ENCODE measurements around the gene TFAP2E.

The TFAP2E gene

GRCh38 chr1:35573198-35574124 lies at the start of gene TFAP2E:
Gene TFAP2E (plus strand): TSS chr1:35573314. CDS start chr1:35573578, 264 bp downstream.
- no peak for DNase-seq (ENCODE audit: low read depth)

- no peak for DNase-seq (ENCODE audit: low read depth)
These were observed 49.0 kb upstream of the TFAP2E start for GRCh38 chr1:35524106-35524505.

GRCh38 chr1:35530168-35530567 lies 42.9 kb upstream of the TFAP2E start:
- no peak for DNase-seq (ENCODE audit: low read depth)

GRCh38 chr1:35530946-35531345 lies 42.2 kb upstream of the TFAP2E start:
- DNase-seq (ENCODE audit: low read depth), result no peak

GRCh38 chr1:35531368-35531767 lies 41.7 kb upstream of the TFAP2E start:
- DNase-seq (ENCODE audit: low read depth), result no peak

- DNase-seq (ENCODE audit: low read depth), result no peak
These were observed 40.5 kb upstream of the TFAP2E start for GRCh38 chr1:35532497-35533223.

GRCh38 chr1:35533586-35533985 lies 39.5 kb upstream of the TFAP2E start:
- no peak for DNase-seq (ENCODE audit: low read depth)

GRCh38 chr1:35535243-35535642 lies 37.9 kb upstream of the TFAP2E start:
- DNase-seq (ENCODE audit: low read depth), result no peak

- no peak for DNase-seq (ENCODE audit: low read depth)
These were observed 36.5 kb upstream of the TFAP2E start for GRCh38 chr1:35536556-35537162.

GRCh38 chr1:35537806-35538205 lies 35.3 kb upstream of the TFAP2E start:
- no peak for DNase-seq (ENCODE audit: low read depth)

GRCh38 chr1:35539073-35539823 lies 33.9 kb upstream of the TFAP2E start:
- no peak for DNase-seq (ENCODE audit: low read depth)

- DNase-seq (ENCODE audit: low read depth), result no peak
These were observed 33.3 kb upstream of the TFAP2E start for GRCh38 chr1:35539824-35540261.

GRCh38 chr1:35544976-35545375 lies 28.1 kb upstream of the TFAP2E start:
- no peak for DNase-seq (ENCODE audit: low read depth)

GRCh38 chr1:35546614-35547013 lies 26.5 kb upstream of the TFAP2E start:
- no peak for DNase-seq (ENCODE audit: low read depth)

- DNase-seq (ENCODE audit: low read depth), result no peak
These were observed 19.3 kb upstream of the TFAP2E start for GRCh38 chr1:35553851-35554250.

- DNase-seq (ENCODE audit: low read depth), result no peak
These were observed 18.6 kb upstream of the TFAP2E start for GRCh38 chr1:35554266-35555211.

GRCh38 chr1:35555212-35555584 lies 17.9 kb upstream of the TFAP2E start:
- no peak for DNase-seq (ENCODE audit: low read depth)

- DNase-seq (ENCODE audit: low read depth), result no peak
These were observed 17.3 kb upstream of the TFAP2E start for GRCh38 chr1:35555601-35556477.

GRCh38 chr1:35556484-35557117 lies 16.5 kb upstream of the TFAP2E start:
- DNase-seq (ENCODE audit: low read depth), result no peak
